Colon (tissue), 2 donors: ENCODE measurements around the gene ANTXR2.
"Not testable (repeated sequence)": the region's sequence is repeated elsewhere in the genome, so short reads cannot be mapped to it uniquely, and the experiment has no call there.

Experiments used
- FAIRE-seq: peaks from 2 replicates; lab custom pipeline; 2012; peaks lifted over from hg19 to GRCh38; lab: Jason Lieb, UNC
- donor health status: control.
- donor health status: control.

ANTXR2 gene

GRCh38 chr4:80017125-80017854 lies 55.7 kb downstream of the ANTXR2 start:
- FAIRE-seq = no peak

- no peak for FAIRE-seq
These were observed 56.5 kb downstream of the ANTXR2 start for GRCh38 chr4:80016506-80016905.

GRCh38 chr4:80015407-80016189 lies 57.4 kb downstream of the ANTXR2 start:
- FAIRE-seq = no peak

- no peak for FAIRE-seq
These were observed 58.5 kb downstream of the ANTXR2 start for GRCh38 chr4:80014531-80014930.

- FAIRE-seq = no peak
These were observed 60.7 kb downstream of the ANTXR2 start for GRCh38 chr4:80012291-80012690.

- FAIRE-seq = no peak
These were observed 61.3 kb downstream of the ANTXR2 start for GRCh38 chr4:80011636-80012236.

- FAIRE-seq = no peak
These were observed 62.7 kb downstream of the ANTXR2 start for GRCh38 chr4:80010316-80010715.

- FAIRE-seq = no peak
These were observed 63.2 kb downstream of the ANTXR2 start for GRCh38 chr4:80009806-80010205.

- FAIRE-seq = no peak
These were observed 64.1 kb downstream of the ANTXR2 start for GRCh38 chr4:80008971-80009370.

- peak; percentile 49 for FAIRE-seq
These were observed 64.7 kb downstream of the ANTXR2 start for GRCh38 chr4:80008351-80008750.

GRCh38 chr4:80007745-80008149 lies 65.3 kb downstream of the ANTXR2 start:
- FAIRE-seq = no peak

- no peak for FAIRE-seq
These were observed 65.9 kb downstream of the ANTXR2 start for GRCh38 chr4:80006935-80007744.

GRCh38 chr4:80005863-80006262 lies 67.2 kb downstream of the ANTXR2 start:
- FAIRE-seq = no peak

GRCh38 chr4:80004319-80004718 lies 68.7 kb downstream of the ANTXR2 start:
- no peak for FAIRE-seq

GRCh38 chr4:80002559-80002958 lies 70.5 kb downstream of the ANTXR2 start:
- not testable (repeated sequence) for FAIRE-seq

- FAIRE-seq = not testable (repeated sequence)
These were observed 74.0 kb downstream of the ANTXR2 start for GRCh38 chr4:79999048-79999447.

GRCh38 chr4:79998201-79998600 lies 74.8 kb downstream of the ANTXR2 start:
- no peak for FAIRE-seq

- FAIRE-seq = no peak
These were observed 76.2 kb downstream of the ANTXR2 start for GRCh38 chr4:79996851-79997250.

- no peak for FAIRE-seq
These were observed 79.6 kb downstream of the ANTXR2 start for GRCh38 chr4:79993476-79993875.

- no peak for FAIRE-seq
These were observed 81.4 kb downstream of the ANTXR2 start for GRCh38 chr4:79991601-79992000.

GRCh38 chr4:79991100-79991499 lies 81.9 kb downstream of the ANTXR2 start:
- FAIRE-seq = not testable (repeated sequence)

GRCh38 chr4:79987401-79987800 lies 85.6 kb downstream of the ANTXR2 start:
- FAIRE-seq = no peak
